ENCODE results near the gene HIP1R.

The HIP1R gene

GRCh38 chr12:122895704-122896636 is 60.7 kb downstream of the HIP1R start, which contains the start of gene VPS37B:
Gene VPS37B (minus strand): TSS chr12:122896124. CDS start chr12:122896062, 62 bp downstream.
- TF ChIP-seq, protein P1, sequence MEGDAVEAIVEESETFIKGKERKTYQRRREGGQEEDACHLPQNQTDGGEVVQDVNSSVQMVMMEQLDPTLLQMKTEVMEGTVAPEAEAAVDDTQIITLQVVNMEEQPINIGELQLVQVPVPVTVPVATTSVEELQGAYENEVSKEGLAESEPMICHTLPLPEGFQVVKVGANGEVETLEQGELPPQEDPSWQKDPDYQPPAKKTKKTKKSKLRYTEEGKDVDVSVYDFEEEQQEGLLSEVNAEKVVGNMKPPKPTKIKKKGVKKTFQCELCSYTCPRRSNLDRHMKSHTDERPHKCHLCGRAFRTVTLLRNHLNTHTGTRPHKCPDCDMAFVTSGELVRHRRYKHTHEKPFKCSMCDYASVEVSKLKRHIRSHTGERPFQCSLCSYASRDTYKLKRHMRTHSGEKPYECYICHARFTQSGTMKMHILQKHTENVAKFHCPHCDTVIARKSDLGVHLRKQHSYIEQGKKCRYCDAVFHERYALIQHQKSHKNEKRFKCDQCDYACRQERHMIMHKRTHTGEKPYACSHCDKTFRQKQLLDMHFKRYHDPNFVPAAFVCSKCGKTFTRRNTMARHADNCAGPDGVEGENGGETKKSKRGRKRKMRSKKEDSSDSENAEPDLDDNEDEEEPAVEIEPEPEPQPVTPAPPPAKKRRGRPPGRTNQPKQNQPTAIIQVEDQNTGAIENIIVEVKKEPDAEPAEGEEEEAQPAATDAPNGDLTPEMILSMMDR (IDR thresholded peaks at IDR 0.05; ENCODE audit: low read depth, low read length, poor library complexity, severe bottlenecking): no peak
- TF ChIP-seq EZH2phosphoT487 (IDR thresholded peaks at IDR 0.05; ENCODE audit: borderline replicate concordance, low read length): no peak

GRCh38 chr12:122896662-122897061 is 61.4 kb downstream of the HIP1R start:
- H3K79me2 ChIP-seq (ENCODE audit: control insufficient read depth, low read length): no peaks in the 10 kb centered on the region
- H3K4me2 ChIP-seq (ENCODE audit: low read length): peak overlapping the region; percentile 74
- no peaks in the 10 kb centered on the region for H3K36me3 ChIP-seq (ENCODE audit: control insufficient read depth, low read length)
- peak overlapping the region; percentile 74; the same call in 1 of the 2 replicates for H3K4me3 ChIP-seq (ENCODE audit: low read length)
- no peak overlapping the region for H3K27ac ChIP-seq (ENCODE audit: low read depth, low read length)
- H3K4me1 ChIP-seq (ENCODE audit: control insufficient read depth, low read length): peaks cover 46% of the 10 kb centered on the region
- TF ChIP-seq, protein P1 (IDR thresholded peaks at IDR 0.05; ENCODE audit: low read depth, low read length, poor library complexity, severe bottlenecking): no peak
- TF ChIP-seq EZH2phosphoT487 (IDR thresholded peaks at IDR 0.05; ENCODE audit: borderline replicate concordance, low read length): no peak
- peaks cover 8% of the 10 kb centered on the region; the same call in 1 of the 2 replicates for H3F3A ChIP-seq (ENCODE audit: control insufficient read depth, insufficient read depth)
- peaks cover 29% of the 10 kb centered on the region for H3K27me3 ChIP-seq (ENCODE audit: control insufficient read depth, low read length)
- H3K9me2 ChIP-seq (replicated peaks; ENCODE audit: control insufficient read depth, low read length): no peaks in the 10 kb centered on the region
- H3K9me3 ChIP-seq (ENCODE audit: control insufficient read depth, insufficient read depth, low read length): no peaks in the 10 kb centered on the region
- no peaks in the 10 kb centered on the region for H4K20me1 ChIP-seq (ENCODE audit: control insufficient read depth, insufficient read depth, low read depth, low read length)

More at GRCh38 chr12:122895704-122896636, 60.7 kb downstream of the HIP1R start, which contains the start of gene VPS37B:
- Histone ChIP-seq H3K27ac (ENCODE audit: low read depth, low read length) (no peak within 1 kb of the TSS), H3K79me2 (ENCODE audit: control insufficient read depth, low read length) (no peaks in the 10 kb centered on the region), H3K9me3 (ENCODE audit: control insufficient read depth, insufficient read depth, low read length) (no peaks in the 10 kb centered on the region), H3K9me2 (replicated peaks; ENCODE audit: control insufficient read depth, low read length) (no peaks in the 10 kb centered on the region), H3K4me2 (ENCODE audit: low read length) (peak within 1 kb of the TSS; percentile 74), H4K20me1 (ENCODE audit: control insufficient read depth, insufficient read depth, low read depth, low read length) (no peaks in the 10 kb centered on the region), H3F3A (ENCODE audit: control insufficient read depth, insufficient read depth) (peaks cover 12% of the 10 kb centered on the region; the same call in 1 of the 2 replicates), H3K4me3 (ENCODE audit: low read length) (peak within 1 kb of the TSS; percentile 74), H3K4me1 (ENCODE audit: control insufficient read depth, low read length) (peaks cover 40% of the 10 kb centered on the region), H3K36me3 (ENCODE audit: control insufficient read depth, low read length) (no peaks in the 10 kb centered on the region), H3K27me3 (ENCODE audit: control insufficient read depth, low read length) (peaks cover 29% of the 10 kb centered on the region)

GRCh38 chr12:122899887-122900286 is 64.6 kb downstream of the HIP1R start:
- Histone ChIP-seq H3K9me3 (ENCODE audit: control insufficient read depth, insufficient read depth, low read length) (no peaks in the 10 kb centered on the region), H4K20me1 (ENCODE audit: control insufficient read depth, insufficient read depth, low read depth, low read length) (no peaks in the 10 kb centered on the region), H3K27ac (ENCODE audit: low read depth, low read length) (no peak overlapping the region), H3K4me3 (ENCODE audit: low read length) (no peak overlapping the region), H3K9me2 (replicated peaks; ENCODE audit: control insufficient read depth, low read length) (no peaks in the 10 kb centered on the region), H3K79me2 (ENCODE audit: control insufficient read depth, low read length) (no peaks in the 10 kb centered on the region), H3F3A (ENCODE audit: control insufficient read depth, insufficient read depth) (peaks cover 4% of the 10 kb centered on the region; the same call in 1 of the 2 replicates), H3K36me3 (ENCODE audit: control insufficient read depth, low read length) (no peaks in the 10 kb centered on the region), H3K4me1 (ENCODE audit: control insufficient read depth, low read length) (peaks cover 42% of the 10 kb centered on the region), H3K27me3 (ENCODE audit: control insufficient read depth, low read length) (peaks cover 28% of the 10 kb centered on the region), H3K4me2 (ENCODE audit: low read length) (no peak overlapping the region)
- no peak for TF ChIP-seq EZH2phosphoT487 (IDR thresholded peaks at IDR 0.05; ENCODE audit: borderline replicate concordance, low read length)
- TF ChIP-seq, protein P1 (IDR thresholded peaks at IDR 0.05; ENCODE audit: low read depth, low read length, poor library complexity, severe bottlenecking): no peak

Data from DOHH2 (cell line).